ENCODE results near the gene FLOT1. TPM values are rescaled to one million over a fixed set of nuclear protein-coding genes. Genes with fewer than 3 reads are reported as not detected.
"Not testable (repeated sequence)": the region's sequence is repeated elsewhere in the genome, so short reads cannot be mapped to it uniquely, and the experiment has no call there.

The FLOT1 gene
- total and polyA plus RNA-seq, 2 of the 4 experiments (the other 2 are of a cell fraction) = 96.2 to 162 TPM

DNA sequence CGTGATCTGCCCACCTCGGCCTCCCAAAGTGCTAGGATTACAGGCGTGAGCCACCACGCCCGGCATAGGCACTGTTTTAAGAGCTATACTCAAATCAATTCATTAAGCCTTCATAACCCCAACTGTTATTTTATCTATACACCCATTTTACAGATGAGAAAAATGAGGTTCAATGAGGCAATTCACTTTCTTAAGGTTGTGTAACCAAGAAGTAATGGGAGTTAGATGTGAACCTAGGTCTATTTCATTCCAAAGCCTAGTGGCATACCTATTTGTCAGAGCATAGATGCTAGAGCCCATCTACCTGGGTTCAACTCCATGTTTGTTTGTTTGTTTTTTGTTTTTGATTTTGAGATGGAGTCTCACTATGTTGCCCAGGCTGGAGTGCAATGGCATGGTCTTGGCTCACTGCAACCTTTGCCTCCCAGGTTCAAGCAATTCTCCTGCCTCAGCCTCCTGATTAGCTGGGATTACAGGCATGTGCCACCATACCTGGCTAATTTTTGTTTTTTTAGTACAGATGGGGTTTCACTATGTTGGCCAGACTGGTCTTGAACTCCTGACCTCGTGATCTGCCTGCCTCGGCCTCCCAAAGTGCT, 14.0 kb upstream of the FLOT1 start:
- H2BK20ac ChIP-seq (ENCODE audit: low read depth, low read length) = peak overlapping the region; percentile 47; the same call in 1 of the 2 replicates
- H3K9ac ChIP-seq (ENCODE audit: low read depth, low read length); H3K27me3 ChIP-seq (ENCODE audit: control insufficient read depth, insufficient read depth, low read length); ATAC-seq (ENCODE audit: low read depth); in situ Hi-C loops (cut with MboI; ENCODE audit: low sequenced_read_pairs); CTCF ChIA-PET; H4K5ac ChIP-seq (ENCODE audit: low read depth, low read length); H2BK15ac ChIP-seq (ENCODE audit: low read depth, low read length); H3K9me3 ChIP-seq (ENCODE audit: control insufficient read depth, insufficient read depth, low read length); H3K23ac ChIP-seq (ENCODE audit: low read depth, low read length); POLR2A ChIA-PET (ENCODE audit: unreplicated experiment); H2AK9ac ChIP-seq (replicated peaks; ENCODE audit: low read depth, low read length, poor library complexity); H4K20me1 ChIP-seq (ENCODE audit: insufficient read depth, low read length); H2AFZ ChIP-seq (replicated peaks; ENCODE audit: low read length, poor library complexity); H3K4me3 ChIP-seq (ENCODE audit: insufficient read depth, low read depth, low read length); DNase-seq; H2BK5ac ChIP-seq (ENCODE audit: low read depth, low read length, poor library complexity, severe bottlenecking); H3K36me3 ChIP-seq (ENCODE audit: control insufficient read depth, insufficient read depth, low read length); H3K27ac ChIP-seq (ENCODE audit: insufficient read depth, low read length); dilution Hi-C loops (cut with HindIII; ENCODE audit: low sequenced_read_pairs, unreplicated experiment); BruUV-seq (replicated peaks); H3K14ac ChIP-seq (replicated peaks; ENCODE audit: low read depth, low read length); H3K56ac ChIP-seq (ENCODE audit: extremely low read depth, insufficient read depth, low read length); H3K4me2 ChIP-seq (ENCODE audit: low read depth, low read length); intact Hi-C loops (cut with micrococcal nuclease): not testable (repeated sequence)
- peak overlapping the region; percentile 19; the same call in 1 of the 2 replicates for H3K18ac ChIP-seq (ENCODE audit: low read depth, low read length)
- 0 out of 4 replicates have a peak overlapping the region, but pooled peaks of 1 of the 2 experiments have one; percentile 20 for H4K8ac ChIP-seq (ENCODE audit: low read depth in 2 of 2, low read length in 2 of 2)
- H4K91ac ChIP-seq (ENCODE audit: insufficient read depth, low read depth, low read length) = 0 out of 2 replicates have a peak overlapping the region, but pooled peaks have one; percentile 35
- H3K4me1 ChIP-seq (ENCODE audit: control insufficient read depth, insufficient read depth, low read length) = peaks cover 21% of the 10 kb centered on the region
- peaks cover 0 to 36% of the 10 kb centered on the region in 2 experiments; a peak in 2 of 4 replicates for H3K79me1 ChIP-seq (ENCODE audit: low read depth in 1 of 2, low read length in 2 of 2)
- 0 out of 2 replicates have a peak overlapping the region, but pooled peaks have one; percentile 39 for H2BK120ac ChIP-seq (ENCODE audit: low read depth, low read length)
- peaks cover 25% of the 10 kb centered on the region for H3K9me1 ChIP-seq (ENCODE audit: insufficient read depth, low read length)
- WGBS, 2 experiments (ENCODE audit: extremely low coverage in 2 of 2, insufficient read length in 1 of 2) = 85% methylated on average over 2 of the region's 7 CpGs; no CpG with 5 or more reads in 1 of the 2 experiments
- H3K4ac ChIP-seq (ENCODE audit: low read depth, low read length) = peak overlapping the region; percentile 77; the same call in 1 of the 2 replicates
- peak overlapping the region; percentile 97; the same call in 1 of the 2 replicates for H2AK5ac ChIP-seq (ENCODE audit: low read depth, low read length)
